ENCODE results near the gene CHCHD3.

The CHCHD3 gene

GRCh38 chr7:132877573-132877972, 204.3 kb downstream of the CHCHD3 start:
- ChIA-PET POLR2A (no interaction called here), CTCF (interaction anchor here (2.0 kb wide), 1 partner anchor 17 kb away, joined by 6 read pairs; no protein-coding TSS in a partner anchor)
- TF ChIP-seq CTCF (IDR thresholded peaks at IDR 0.05; ENCODE audit: control extremely low read depth, extremely low read depth, low read depth, missing control alignments): no peak
- no peak for DNase-seq (ENCODE audit: extremely low spot score)

DNA sequence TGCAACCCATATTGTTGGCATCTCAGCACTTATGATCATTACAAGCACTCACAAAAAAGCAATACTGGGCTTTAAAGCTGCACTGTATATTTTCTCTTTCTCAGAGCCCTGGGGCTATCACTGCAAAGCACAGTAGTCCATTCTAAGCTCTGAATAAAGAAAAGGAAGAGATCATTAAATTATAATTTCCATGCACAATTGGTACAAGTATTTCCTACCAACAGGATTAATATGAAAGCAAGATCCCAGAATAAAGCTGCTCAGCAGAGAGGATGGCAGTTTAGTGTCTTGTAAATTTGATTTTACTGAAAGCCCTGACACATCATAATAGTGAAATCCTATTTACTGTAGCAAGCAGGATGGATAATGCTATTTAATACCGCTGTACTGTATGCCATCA, 205.3 kb downstream of the CHCHD3 start:
- TF ChIP-seq CTCF (IDR thresholded peaks at IDR 0.05; ENCODE audit: control extremely low read depth, extremely low read depth, low read depth, missing control alignments): no peak
- CTCF ChIA-PET: interaction anchor here (0.8 to 2.0 kb wide), 2 partner anchors 18 to 40 kb away, joined by 3 to 6 read pairs; no protein-coding TSS in a partner anchor
- POLR2A ChIA-PET: no interaction called here
- no peak for DNase-seq (ENCODE audit: extremely low spot score)

DNA sequence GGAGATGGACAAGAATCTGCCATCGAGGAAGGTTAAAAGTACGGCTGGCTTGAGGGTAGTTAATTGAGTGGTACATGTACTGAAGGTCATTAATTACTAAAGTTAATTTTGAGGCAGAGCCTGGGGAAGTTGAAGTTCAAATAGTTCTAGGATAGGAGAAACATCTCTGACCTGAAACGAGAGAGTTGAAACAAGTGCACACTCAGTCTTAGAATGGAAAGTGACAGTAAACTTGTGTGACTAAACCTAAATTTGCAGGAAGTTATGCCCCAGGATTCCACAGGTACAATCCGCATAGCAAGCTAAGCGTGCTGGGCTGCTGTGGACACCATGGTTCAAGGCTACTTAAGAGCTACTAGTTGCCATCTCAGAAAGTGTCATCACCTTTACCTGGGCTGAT, 209.9 kb downstream of the CHCHD3 start:
- no peak for TF ChIP-seq CTCF (IDR thresholded peaks at IDR 0.05; ENCODE audit: control extremely low read depth, extremely low read depth, low read depth, missing control alignments)
- no peak for DNase-seq (ENCODE audit: extremely low spot score)
- POLR2A ChIA-PET: no interaction called here
- CTCF ChIA-PET: interaction anchor here (0.8 to 1.8 kb wide), 4 partner anchors 12 to 161 kb away, joined by 3 to 4 read pairs (median 3); no protein-coding TSS in a partner anchor

DNA sequence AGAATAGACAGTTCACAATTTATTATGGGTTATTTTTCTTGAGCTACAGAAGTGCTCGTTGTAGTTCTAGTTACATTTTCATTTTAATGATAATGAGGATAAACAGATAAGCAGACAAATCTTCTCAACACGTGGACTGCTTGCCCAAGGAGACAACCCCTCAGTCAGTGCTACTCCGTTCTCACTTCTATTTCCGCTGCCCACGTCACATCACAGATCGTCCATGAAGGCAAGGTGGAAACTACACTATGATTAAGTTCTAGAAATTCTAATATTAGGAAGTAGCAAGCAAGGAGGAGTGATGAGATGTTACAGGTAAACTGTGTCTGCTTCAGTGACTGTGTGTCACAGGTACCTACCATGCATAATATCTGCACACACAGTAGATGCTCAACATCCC, 210.5 kb downstream of the CHCHD3 start:
- DNase-seq (ENCODE audit: extremely low spot score): peak; percentile 12
- CTCF ChIA-PET: no interaction called here
- POLR2A ChIA-PET: no interaction called here
- no peak for TF ChIP-seq CTCF (IDR thresholded peaks at IDR 0.05; ENCODE audit: control extremely low read depth, extremely low read depth, low read depth, missing control alignments)

- peak; percentile 16 for DNase-seq (ENCODE audit: extremely low spot score)
- no peak for TF ChIP-seq CTCF (IDR thresholded peaks at IDR 0.05; ENCODE audit: control extremely low read depth, extremely low read depth, low read depth, missing control alignments)
- ChIA-PET POLR2A (no interaction called here), CTCF (interaction anchor here (0.6 to 1.9 kb wide), 4 partner anchors 11 to 36 kb away, joined by 3 to 5 read pairs (median 4); no protein-coding TSS in a partner anchor)
These were observed 212.6 kb downstream of the CHCHD3 start for GRCh38 chr7:132869166-132869861.

DNA sequence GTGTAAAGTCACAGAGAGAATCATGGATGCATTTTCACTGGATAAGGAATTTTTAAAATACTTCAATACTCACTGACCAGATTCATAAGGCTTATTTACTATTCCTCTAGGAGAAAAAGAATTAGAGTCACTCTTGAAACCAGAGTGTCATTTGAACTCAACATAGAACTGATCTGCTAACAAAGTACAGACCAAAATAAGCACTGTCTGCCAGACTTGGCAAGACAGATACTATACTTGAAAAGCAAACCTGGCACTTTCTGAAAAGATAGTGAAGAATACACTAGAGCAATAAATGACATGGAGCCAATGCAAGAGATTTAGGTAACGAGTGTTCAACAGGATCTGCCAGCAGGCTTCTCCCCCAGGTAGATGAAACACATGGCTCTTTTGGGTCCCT, 215.3 kb downstream of the CHCHD3 start:
- ChIA-PET CTCF (no interaction called here), POLR2A (no interaction called here)
- DNase-seq (ENCODE audit: extremely low spot score): no peak
- TF ChIP-seq CTCF (IDR thresholded peaks at IDR 0.05; ENCODE audit: control extremely low read depth, extremely low read depth, low read depth, missing control alignments): no peak
